Astrocyte of the hippocampus (primary cell): Measurements from ENCODE around the gene FMN1.

Experiments used
- DNase-seq: peaks from one replicate; pipeline ENCODE4 v3.0.0; 2011; ENCODE audit warnings: low read depth, low spot score

FMN1 gene

GRCh38 chr15:32933236-32933635, 261.3 kb downstream of the FMN1 start:
- no peak for DNase-seq

- no peak for DNase-seq
Measured at GRCh38 chr15:32928876-32929275, 265.6 kb downstream of the FMN1 start.

- DNase-seq, result no peak
Measured at GRCh38 chr15:32927124-32927523, 267.4 kb downstream of the FMN1 start.

- no peak for DNase-seq
Measured at GRCh38 chr15:32923176-32923575, 271.3 kb downstream of the FMN1 start.

- no peak for DNase-seq
Measured at GRCh38 chr15:32922541-32922940, 272.0 kb downstream of the FMN1 start.

- peak; percentile 46 for DNase-seq
Measured at GRCh38 chr15:32919749-32920414, 274.6 kb downstream of the FMN1 start.

- no peak for DNase-seq
Measured at GRCh38 chr15:32918547-32918946, 276.0 kb downstream of the FMN1 start.

- DNase-seq, result no peak
Measured at GRCh38 chr15:32910839-32911238, 283.7 kb downstream of the FMN1 start.

- peak; percentile 19 for DNase-seq
Measured at GRCh38 chr15:32909431-32909830, 285.1 kb downstream of the FMN1 start.

GRCh38 chr15:32908872-32909271, 285.6 kb downstream of the FMN1 start:
- no peak for DNase-seq

- DNase-seq, result no peak
Measured at GRCh38 chr15:32908135-32908801, 286.2 kb downstream of the FMN1 start.

- DNase-seq, result no peak
Measured at GRCh38 chr15:32905481-32905880, 289.0 kb downstream of the FMN1 start.

GRCh38 chr15:32904448-32904847, 290.1 kb downstream of the FMN1 start:
- DNase-seq, result no peak

- DNase-seq, result no peak
Measured at GRCh38 chr15:32903591-32904290, 290.8 kb downstream of the FMN1 start.

GRCh38 chr15:32901995-32902394, 292.5 kb downstream of the FMN1 start:
- no peak for DNase-seq

- no peak for DNase-seq
Measured at GRCh38 chr15:32901192-32901591, 293.3 kb downstream of the FMN1 start.

- DNase-seq, result peak; percentile 24
Measured at GRCh38 chr15:32899126-32899596, 295.4 kb downstream of the FMN1 start.

GRCh38 chr15:32898414-32898813, 296.1 kb downstream of the FMN1 start:
- no peak for DNase-seq

GRCh38 chr15:32893421-32893820, 301.1 kb downstream of the FMN1 start:
- DNase-seq, result no peak

- DNase-seq, result no peak
Measured at GRCh38 chr15:32889214-32889613, 305.3 kb downstream of the FMN1 start.

GRCh38 chr15:32888221-32888761, 306.2 kb downstream of the FMN1 start:
- DNase-seq, result no peak

GRCh38 chr15:32887090-32887489, 307.4 kb downstream of the FMN1 start:
- no peak for DNase-seq
